Ramos (cell line): ENCODE data around the gene EFNA2.

Experiments used
- in situ Hi-C: fragments of 300-500 bp; cut with MboI; formaldehyde crosslinking; loops from one replicate; pipeline ENCODE4 v1.14.3; 2022; ENCODE audit warnings: low sequenced_read_pairs; ENCODE audit not compliant: unreplicated experiment

EFNA2 gene

GRCh38 chr19:1259876-1260748 lies 25.6 kb upstream of the EFNA2 start:
- in situ Hi-C loops: no loop called here

DNA sequence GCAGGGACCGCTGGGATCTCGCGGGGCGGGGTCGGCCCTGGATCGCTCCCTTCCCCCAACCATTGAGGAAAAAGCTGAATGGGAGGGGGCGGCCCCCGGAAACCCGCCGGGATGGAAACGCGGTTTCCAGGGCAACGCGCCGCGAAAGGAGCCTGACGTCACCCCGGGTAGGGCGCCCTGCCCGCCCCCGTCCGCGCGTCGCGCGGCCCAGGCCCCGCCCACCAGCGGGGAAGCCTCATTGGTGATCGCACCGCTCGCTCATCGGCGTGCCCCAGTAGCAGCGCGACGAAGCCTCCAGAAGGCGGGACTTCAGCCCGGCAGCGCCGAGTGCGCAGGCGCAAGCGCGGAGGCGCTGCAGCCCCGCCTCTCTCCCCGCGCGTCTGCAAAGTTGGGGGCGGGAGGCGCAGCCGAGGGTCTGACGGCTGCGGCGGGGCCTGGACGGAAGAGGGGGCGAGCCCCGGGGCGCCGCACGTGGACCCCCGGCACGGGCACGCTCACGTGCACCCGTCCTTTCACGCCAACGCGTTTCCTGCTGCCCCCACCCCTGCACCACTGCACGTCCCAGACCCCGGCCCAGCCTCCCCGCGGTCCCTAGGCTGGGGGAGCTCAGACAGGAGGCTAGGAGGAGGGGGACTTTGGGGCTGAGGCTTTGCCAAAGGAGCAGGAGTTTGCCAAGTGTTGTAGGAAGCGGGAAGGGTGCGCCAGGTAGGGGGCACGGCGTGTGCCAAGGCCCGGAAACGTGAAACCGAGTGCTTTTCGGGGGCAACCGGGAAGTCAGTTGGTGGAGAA lies 24.7 kb upstream of the EFNA2 start:
- in situ Hi-C loops: no loop called here

- in situ Hi-C loops: no loop called here
Measured at GRCh38 chr19:1261538-1261797, 24.2 kb upstream of the EFNA2 start.

DNA sequence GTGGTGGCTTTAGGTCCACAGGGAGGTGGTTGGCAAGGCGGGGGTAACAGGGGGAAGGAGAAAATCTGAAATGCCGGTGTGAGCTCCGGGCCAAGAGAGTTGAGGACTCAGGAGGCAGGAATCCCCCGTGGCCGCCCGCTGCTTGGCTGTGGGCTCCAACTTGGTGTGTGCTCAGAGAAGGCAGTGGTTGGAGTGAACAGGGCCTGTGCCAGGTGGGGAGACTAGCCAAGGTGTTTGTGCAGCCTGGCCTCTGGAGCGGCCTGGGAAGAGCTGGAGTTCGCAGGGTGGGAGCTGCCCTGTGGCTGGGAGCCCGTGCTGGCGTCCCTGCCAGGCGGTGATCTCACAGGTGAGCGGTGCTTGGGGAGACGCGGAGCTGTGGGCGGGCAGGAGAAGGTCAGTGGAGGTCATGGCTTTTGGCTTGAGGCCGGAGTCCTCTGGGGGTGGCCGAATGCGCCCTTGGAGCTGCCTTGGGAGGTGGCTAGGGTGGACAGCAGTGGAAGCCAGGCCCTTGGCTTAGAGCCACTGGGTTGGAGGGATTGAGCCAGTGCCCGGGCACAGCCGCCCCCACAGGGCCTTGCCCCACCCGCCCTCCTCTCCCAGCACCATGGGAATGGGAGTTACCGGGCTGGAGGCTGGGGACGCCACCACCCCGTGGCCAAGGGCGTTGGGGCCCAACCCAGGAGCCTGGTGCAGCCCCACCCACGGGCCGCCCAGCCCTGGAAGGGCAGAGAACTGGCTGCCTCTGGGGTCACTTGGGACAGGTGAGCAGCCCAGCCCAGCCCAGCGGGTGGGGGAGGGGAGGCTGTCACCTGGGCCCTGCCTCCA lies 23.7 kb upstream of the EFNA2 start:
- in situ Hi-C loops: no loop called here

GRCh38 chr19:1262623-1263123 lies 23.0 kb upstream of the EFNA2 start:
- in situ Hi-C loops: no loop called here

GRCh38 chr19:1263188-1263587 lies 22.5 kb upstream of the EFNA2 start:
- in situ Hi-C loops: no loop called here

GRCh38 chr19:1264801-1265614 lies 20.7 kb upstream of the EFNA2 start:
- in situ Hi-C loops: no loop called here

DNA sequence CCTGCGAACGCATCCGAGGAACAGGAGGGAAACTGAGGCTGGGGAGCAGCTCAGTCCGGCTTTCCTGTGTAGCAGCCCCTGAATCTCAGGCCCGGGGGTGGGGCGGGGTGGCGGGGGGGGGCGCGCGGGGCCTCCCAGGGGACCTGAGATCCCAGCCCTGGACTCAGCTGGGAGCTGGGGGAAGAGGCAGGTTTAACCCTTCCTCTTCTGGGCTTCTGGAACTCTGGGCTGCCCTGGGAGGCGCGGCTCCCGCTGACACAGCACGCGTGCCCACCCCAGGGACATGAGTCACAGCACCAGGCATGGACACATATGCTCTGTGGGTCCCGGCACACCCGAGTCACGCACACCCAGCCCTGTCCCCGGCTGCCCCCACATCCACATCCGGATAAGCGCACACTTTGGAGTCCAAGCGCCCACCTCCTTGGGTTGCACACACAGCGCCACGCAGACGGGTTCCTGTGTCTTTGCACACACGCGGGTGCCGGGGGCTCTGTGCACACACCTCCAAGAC lies 20.0 kb upstream of the EFNA2 start:
- in situ Hi-C loops: no loop called here

DNA sequence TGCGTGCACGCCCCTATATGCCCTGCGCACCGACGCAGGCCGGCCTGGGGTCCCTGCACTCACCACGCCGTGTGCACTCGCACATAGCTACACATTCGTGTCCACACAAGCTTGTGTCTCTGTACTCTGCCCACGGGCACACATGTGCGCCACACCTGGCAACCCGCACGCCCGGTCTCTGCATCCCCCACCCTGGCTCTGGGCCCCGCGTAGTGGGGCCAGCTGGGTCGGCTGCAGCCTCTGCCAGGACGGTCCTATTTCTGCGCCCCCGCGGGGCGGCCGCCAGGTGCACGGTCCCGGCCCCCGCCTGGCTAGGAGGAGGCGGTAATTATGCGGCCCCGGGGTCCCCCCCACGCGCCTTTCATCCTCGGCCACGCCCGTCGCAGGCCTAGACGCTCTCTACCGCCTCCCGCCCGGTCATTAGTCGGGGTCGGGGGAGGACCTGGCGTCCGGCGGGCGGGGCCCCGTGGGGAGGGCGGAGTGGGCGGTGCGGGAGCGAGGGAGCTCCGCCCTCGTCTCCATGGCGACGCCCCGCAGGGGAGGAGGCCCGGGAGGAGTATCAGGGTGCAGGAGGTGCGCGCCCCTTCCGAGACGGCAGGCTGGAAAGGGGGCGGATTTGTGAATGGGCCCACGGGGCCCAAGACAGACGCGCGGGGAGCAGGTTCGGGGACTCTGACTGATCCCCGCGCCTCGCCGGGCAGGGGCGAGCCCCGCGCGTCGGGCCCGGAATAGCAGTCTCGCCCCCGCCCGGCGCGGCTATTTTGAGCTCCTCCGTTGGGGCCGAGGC lies 19.4 kb upstream of the EFNA2 start:
- in situ Hi-C loops: no loop called here

- in situ Hi-C loops: no loop called here
Measured at GRCh38 chr19:1266916-1267476, 18.7 kb upstream of the EFNA2 start.

DNA sequence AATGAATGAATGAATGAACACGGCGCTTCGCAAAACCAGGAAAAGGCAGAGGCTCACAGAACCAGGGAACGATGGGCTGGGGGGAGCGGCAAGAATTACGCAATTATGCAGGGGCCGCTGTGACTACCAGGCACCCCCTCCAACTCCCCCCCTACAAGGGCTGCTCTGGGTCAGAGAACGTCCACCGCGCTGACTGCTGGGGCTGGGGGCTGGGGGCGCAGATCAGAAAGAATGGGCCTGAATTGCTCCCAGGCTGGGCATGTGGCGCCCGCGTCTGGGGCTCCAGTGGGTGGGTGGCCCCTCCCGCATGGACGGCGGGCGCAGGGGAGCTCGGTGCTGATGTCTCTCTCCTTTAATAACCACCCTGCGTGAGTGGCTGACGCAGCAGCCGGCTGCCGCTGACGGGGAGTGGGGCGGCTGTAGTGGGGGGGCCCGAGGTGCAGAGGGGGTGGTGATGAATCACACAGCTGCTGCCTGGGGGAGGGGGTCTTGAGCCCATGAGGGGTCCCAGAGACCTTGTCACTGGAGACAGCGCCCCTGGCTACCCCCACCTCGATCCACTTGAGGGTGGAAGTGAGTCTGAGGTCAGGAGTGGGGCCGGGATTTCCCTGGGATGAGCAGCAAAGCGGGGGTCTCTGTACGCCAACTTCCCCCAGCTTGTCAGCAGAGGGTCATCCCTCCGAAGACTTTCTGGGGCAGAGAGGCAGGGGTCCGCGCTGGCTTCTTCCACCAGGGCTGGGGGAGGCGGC lies 18.0 kb upstream of the EFNA2 start:
- in situ Hi-C loops: no loop called here

GRCh38 chr19:1268226-1269064 lies 17.2 kb upstream of the EFNA2 start:
- in situ Hi-C loops: no loop called here

- in situ Hi-C loops: no loop called here
Measured at GRCh38 chr19:1269065-1269477, 16.6 kb upstream of the EFNA2 start, which contains the start of gene CIRBP. Gene CIRBP (plus strand): TSS chr19:1269332. CDS start chr19:1270934, 1,602 bp downstream.

DNA sequence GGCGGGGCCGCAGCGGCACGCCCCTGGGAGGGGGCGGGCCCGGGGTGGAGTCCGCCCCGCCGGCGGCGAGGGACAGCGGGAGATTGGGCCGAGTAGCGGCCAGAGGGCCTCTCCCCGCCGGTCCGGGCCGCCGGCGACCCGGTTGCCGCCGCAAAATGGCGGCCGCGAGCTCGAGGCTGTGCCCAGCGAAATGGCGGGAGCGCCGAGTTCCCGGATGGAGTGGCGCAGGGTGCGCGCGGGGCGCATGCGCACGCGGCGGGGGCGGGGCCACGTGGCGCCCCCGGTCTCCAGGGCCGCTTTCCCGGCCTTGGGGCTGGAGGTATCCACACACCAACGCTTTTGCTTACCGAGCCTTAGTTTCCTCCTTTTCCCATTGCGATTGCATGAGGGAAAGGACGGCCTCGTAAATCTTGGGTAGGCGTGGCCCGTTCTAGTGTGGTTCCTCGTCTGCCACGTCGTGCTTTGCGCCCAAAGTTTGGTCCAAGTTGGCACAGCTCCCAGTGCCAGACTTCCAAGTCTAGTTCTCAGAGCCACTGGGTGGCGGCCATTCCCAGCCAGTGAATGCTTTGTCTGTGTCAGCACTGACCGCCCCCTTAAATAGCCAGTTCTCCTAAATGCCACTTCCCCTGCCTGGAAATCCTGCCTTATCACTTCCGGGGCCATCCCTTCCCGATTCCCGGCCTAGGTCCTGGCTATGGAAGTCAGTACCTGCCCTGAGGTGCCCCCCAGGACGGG lies 16.0 kb upstream of the EFNA2 start:
- in situ Hi-C loops: no loop called here

DNA sequence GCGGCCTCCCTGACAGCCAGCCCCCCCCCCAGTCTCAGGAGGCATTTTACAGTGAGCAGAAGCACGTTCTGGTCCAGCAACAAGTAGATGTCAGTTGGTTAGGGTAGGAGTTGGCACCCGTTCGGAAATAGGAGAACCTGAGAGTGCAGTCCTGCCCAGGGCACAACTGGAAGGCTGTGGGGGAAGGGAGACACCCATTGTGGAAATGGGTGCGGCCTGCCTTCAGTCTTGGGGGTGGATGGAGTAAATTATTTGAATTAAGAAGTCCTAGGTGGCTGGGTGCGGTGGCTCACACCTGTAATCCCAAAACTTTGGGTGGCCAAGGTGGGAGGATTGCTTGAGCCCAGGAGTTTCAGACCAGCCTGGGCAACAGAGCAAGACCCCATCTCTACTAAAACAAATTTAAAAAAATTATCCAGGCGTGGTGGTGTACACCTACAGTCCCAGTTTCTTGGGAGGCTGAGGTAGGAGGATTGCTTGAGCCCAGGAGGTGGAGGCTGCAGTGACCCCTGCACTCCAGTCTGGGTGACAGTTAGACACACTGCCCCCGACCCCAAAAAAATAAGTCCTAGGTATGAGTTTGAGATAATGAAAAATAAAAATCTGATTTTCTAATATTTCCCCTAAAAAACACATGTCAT lies 15.3 kb upstream of the EFNA2 start:
- in situ Hi-C loops: no loop called here
